RWPE1 (cell line): ENCODE data around the gene CD79A.

Experiments used
- CTCF ChIA-PET: fragments of 350-600 bp; sonication (Branson Sonifier 250); formaldehyde crosslinking; extraction: SDS; loops from one replicate; lab custom pipeline; 2021; lab: Yijun Ruan, JAX
- POLR2A ChIA-PET: fragments of 400-600 bp; formaldehyde crosslinking; extraction: SDS; loops from one replicate; lab custom pipeline; 2020; ENCODE audit warnings: antibody characterized with exemption; ENCODE audit not compliant: low non-redundant PET; lab: Yijun Ruan, JAX
- DNase-seq: peaks from one replicate; pipeline ENCODE4 v3.0.0; 2012; ENCODE audit warnings: low spot score
- H3K27ac ChIP-seq: fragments of 450-650 bp; 2 replicates; pipeline ENCODE4 v1.5.1; 2017
- TF ChIP-seq, protein P1 (sequence below): fragments of 450-650 bp; conservative IDR thresholded peaks from 2 replicates; pipeline ENCODE4 v1.5.1; 2017; ENCODE audit warnings: low read depth, mild to moderate bottlenecking

CD79A gene

DNA sequence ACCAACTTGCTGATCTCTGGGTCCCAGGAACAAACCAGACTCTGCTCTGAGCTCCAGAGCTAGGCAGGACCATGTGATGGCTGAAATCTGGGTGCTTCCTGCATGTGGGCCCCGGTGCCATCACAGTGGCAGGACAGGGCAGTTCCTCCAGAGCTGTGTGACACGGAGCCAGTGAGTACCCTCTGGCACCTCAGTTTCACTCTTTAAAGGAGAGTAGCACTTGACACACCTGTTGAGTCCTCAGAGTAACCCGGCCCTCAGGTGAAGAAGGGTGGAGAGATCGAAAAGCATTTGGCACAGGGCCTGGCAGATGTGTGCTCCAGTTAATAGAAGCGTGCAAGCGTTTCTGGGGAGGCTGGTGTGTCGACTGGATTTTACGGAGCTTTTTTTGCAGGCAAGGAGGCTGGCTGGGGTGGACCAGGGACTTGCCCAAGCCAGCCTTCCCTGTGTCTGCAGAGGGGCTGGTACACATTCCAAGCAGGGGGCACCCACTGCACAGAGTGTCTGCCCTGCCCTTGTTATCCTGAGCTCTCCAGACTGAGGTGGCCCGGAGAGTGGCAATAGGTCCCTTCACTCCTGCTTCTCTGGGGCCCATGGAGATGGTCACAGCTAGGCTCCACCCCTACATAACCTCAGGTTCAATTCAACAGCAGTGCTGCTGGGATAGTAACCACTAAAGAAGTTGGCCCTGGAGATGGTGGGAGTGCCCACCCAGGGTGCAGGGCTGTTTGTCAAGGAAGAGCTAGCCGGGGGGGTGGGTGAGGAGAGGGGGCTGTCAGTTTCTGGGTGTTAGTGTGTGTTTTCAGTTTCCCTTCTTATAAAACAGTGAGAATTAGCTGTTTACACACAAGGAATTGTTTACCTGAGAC, 8.7 kb upstream of the CD79A start:
- no peak for DNase-seq
- TF ChIP-seq, protein P1, sequence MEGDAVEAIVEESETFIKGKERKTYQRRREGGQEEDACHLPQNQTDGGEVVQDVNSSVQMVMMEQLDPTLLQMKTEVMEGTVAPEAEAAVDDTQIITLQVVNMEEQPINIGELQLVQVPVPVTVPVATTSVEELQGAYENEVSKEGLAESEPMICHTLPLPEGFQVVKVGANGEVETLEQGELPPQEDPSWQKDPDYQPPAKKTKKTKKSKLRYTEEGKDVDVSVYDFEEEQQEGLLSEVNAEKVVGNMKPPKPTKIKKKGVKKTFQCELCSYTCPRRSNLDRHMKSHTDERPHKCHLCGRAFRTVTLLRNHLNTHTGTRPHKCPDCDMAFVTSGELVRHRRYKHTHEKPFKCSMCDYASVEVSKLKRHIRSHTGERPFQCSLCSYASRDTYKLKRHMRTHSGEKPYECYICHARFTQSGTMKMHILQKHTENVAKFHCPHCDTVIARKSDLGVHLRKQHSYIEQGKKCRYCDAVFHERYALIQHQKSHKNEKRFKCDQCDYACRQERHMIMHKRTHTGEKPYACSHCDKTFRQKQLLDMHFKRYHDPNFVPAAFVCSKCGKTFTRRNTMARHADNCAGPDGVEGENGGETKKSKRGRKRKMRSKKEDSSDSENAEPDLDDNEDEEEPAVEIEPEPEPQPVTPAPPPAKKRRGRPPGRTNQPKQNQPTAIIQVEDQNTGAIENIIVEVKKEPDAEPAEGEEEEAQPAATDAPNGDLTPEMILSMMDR: no peak
- peak overlapping the region; percentile 64 for H3K27ac ChIP-seq
- ChIA-PET CTCF (interaction anchor here (0.6 to 0.7 kb wide), 2 partner anchors 8 to 89 kb away, joined by 3 to 4 read pairs; partner anchors contain the start of gene RPS19), POLR2A (no interaction called here)

DNA sequence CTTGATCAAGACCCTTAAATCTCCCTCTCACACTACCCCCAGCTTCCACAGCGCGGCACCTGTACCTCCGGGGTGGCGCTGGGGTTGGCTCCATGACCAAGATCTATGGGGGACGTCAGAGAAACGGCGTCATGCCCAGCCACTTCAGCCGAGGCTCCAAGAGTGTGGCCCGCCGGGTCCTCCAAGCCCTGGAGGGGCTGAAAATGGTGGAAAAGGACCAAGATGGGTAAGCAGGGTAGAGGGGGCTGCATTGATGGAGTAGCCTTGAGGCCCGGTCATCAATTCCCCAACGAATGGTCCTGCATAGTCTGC, 8.1 kb upstream of the CD79A start:
- CTCF ChIA-PET: no interaction called here
- peak overlapping the region; percentile 64 for H3K27ac ChIP-seq
- TF ChIP-seq, protein P1: no peak
- POLR2A ChIA-PET: no interaction called here
- no peak for DNase-seq

DNA sequence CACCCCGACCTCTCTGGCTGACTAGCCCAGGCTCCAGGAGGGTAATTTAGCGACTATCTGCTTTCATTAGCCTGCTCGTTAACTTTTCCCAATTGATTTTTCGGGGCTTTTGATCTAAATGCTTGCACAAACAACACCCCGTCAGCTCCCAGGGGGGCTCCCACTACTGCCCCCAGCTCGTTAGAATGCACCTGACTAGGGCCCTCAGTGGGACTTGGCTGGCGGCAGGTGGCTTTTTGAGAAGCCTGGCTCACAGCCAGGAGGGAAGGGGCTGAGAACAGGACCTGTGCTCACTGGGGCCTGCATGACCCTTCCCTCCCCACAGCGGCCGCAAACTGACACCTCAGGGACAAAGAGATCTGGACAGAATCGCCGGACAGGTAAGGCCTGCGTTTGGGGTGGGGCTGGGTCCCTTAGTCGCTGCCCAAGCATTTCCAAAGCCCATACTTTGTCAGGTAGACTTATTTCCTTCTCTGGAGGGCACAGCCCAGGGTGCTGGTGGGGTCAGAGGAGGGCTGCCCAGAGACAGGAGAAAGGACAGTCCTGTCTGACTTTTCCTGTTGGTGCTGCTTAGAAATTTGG, 7.6 kb upstream of the CD79A start:
- ChIA-PET CTCF (no interaction called here), POLR2A (no interaction called here)
- peak overlapping the region; percentile 64 for H3K27ac ChIP-seq
- TF ChIP-seq, protein P1: no peak
- no peak for DNase-seq

DNA sequence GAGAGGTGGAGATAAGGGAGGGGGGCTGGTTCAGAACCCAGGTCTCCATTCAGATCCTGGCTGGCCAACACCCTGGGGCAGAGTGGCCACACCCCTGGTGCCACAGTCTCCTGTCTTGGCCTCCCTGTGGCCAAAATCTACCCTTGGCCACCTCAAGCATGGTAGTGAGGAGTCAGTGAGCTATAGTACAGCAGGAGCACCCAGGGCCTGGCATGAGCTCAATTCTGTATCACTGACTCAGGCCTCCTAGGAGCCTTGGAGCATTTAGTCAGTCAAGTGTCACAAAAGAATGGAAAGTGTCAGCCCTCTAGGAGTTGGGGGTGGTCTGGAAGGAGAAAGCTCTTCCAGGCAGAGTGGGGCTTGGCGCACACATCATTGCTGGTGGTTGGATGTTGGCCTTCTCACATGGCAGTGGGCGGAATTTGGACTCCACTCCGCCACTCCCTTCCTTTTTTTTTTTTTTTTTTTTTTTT, 6.6 kb upstream of the CD79A start:
- H3K27ac ChIP-seq: peak overlapping the region; percentile 64
- TF ChIP-seq, protein P1: no peak
- DNase-seq: no peak
- ChIA-PET POLR2A (no interaction called here), CTCF (no interaction called here)

DNA sequence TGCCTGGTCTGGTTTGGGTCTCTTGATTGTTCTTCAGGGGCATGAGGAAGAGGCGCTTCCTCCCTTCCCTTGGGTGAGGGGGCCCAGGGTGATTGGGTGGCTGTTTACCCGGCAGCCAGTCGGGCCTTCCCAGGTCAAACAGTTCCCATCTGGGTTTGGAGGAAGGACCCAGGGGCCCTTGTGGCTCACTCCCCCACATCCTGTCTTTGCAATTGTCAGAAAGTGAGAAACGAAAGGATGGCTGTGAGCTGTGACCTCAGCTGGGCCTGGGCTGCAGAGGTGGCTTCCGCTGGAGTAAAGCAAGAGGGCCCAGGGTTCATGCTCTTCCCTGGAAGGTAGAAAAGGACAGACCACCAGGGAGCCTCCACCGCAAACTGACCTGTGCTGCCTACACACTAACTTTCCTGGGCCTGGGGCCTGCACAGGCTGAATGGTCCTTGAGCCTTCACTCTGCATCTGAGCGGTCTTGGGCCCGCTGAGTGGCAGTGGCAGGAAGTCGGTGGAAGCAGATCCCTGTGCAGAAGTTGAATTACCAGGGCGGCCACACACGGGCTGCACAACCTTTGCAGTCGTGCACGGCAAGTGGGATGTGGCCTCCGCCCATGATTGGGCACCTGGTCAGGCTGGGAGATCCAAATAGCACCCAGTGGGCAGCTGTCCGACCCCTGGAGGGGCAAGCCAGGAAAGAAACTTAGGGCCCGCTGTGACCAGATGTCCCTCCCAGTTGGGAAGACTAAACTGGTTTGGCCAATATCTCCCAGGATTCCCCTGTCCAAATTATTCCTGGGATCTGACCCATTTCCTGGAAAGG, 5.3 kb upstream of the CD79A start:
- DNase-seq: no peak
- H3K27ac ChIP-seq: peak overlapping the region; percentile 64
- CTCF ChIA-PET: interaction anchor here (0.6 to 1.9 kb wide), 4 partner anchors 15 to 456 kb away, joined by 3 to 15 read pairs (median 6); no protein-coding TSS in a partner anchor
- TF ChIP-seq, protein P1: no peak
- POLR2A ChIA-PET: interaction anchor here (1.2 kb wide), 1 partner anchor 175 kb away, joined by 7 read pairs; no protein-coding TSS in a partner anchor

DNA sequence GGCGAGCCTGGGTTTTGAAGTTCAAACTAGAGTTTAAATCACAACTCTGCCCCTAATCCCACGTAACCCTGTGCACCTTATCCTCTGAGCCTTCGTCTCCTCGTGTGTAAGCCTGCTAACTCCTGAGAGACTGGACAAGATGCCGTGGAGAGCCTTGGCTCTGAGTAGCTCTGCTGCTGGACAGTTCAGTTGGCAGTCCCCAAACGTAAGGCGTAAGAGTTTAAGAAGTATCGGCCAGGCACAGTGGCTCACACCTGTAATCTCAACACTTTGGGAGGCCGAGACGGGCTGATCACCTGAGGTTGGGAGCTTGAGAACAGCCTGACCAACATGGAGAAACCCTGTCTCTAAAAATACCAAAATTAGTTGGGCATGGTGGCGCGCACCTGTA, 4.7 kb upstream of the CD79A start:
- ChIA-PET CTCF (interaction anchor here (0.6 to 1.9 kb wide), 11 partner anchors 14 to 456 kb away, joined by 3 to 21 read pairs (median 4); no protein-coding TSS in a partner anchor), POLR2A (interaction anchor here (1.2 to 1.3 kb wide), 2 partner anchors 12 to 175 kb away, joined by 5 to 7 read pairs; partner anchors contain the start of gene RPS19)
- H3K27ac ChIP-seq: peak overlapping the region; percentile 64
- no peak for DNase-seq
- TF ChIP-seq, protein P1: no peak
